ENCODE measurements around the gene LCN6.
"Not testable (repeated sequence)": the region's sequence is repeated elsewhere in the genome, so short reads cannot be mapped to it uniquely, and the experiment has no call there.

LCN6 gene

DNA sequence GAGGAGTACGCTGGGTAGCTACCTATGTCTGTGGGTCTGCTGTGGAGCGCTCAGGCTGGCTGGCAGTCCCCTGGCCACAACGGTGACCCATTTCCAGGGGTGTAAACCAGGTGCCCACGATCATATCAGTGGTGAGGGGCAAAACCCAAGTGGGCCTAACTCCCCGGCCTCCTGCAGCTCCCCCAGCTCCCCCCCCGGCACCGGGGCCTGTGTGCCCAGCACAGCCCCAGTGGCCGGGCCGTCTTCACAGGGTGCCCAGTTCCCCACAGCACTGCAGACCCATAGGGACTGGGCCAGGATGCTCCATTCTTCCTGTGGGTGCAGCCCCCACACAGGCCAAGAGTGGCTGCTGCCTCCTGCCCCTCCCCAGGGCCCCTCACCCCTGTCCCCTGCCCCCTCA, 10.7 kb upstream of the LCN6 start:
- DNase-seq: no peak

DNA sequence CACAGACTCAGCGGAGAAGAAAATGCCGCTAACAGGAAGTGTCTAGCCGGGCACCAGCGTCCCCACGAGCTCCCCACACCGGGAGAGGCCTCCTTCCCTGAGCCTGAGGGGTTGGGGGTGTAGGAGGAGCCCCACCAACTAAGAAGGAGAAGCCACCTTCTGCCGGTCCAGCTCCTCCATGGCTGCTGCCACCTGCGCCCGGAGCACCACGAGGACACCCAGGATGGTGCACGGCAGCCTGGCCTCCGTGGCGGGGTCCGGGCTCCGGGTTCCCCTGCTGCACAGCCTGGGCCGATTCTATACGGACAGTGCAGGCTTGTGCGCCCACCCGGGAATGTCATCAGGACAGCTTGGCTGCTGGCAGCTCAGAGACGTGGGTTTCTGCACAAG, 9.4 kb upstream of the LCN6 start:
- DNase-seq: no peak

DNA sequence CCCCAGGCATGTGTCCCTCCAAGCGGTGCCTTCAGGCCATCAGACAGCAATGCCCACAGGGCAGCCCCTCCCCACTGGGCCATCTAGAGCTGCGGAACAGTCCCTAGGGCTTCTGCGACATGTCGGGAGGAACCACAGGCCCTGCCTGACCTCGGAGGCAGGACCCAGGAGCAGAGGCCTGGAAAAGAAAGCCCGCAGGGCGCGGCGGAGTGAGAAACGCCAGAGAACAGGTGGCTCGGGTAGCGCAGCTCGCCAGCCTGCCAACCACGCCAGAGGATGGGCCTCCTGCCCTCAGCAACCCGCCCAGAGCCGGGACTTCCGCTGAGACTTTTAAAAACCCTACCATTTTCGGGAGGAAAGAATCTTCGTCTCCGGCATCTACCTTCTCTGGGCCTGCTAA, 9.0 kb upstream of the LCN6 start:
- DNase-seq: no peak

DNA sequence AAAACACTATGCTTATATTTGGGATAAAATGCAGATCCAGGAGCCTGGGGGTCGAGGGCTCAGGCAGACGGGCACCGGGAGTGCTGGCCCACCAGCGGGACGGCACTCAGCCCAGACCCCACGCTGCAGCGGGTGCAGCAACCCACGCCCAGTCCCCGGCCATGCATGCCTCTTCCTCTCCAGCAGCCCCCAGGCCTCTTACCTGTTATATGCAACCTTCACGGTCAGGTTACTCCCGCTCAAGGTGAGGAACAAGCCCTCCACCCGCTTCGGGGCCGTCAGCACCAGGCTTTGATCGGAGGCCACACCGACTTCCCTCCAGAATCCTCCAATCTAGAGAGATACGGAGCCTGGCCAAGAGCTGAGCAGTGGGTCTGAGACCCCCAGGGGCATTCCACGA, 8.5 kb upstream of the LCN6 start:
- no peak for DNase-seq

DNA sequence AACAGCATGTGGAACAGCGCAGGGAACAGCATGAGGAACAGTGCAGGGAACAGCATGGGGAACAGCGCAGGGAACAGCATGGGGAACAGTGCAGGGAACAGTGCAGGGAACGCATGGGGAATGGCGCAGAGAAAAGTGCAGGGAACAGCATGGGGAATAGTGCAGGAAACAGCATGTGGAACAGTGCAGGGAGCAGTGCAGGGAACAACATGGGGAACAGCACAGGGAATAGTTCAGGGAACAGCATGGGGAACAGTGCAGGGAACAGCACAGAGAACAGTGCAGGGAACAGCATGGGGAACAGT, 7.8 kb upstream of the LCN6 start:
- no peak for DNase-seq

DNA sequence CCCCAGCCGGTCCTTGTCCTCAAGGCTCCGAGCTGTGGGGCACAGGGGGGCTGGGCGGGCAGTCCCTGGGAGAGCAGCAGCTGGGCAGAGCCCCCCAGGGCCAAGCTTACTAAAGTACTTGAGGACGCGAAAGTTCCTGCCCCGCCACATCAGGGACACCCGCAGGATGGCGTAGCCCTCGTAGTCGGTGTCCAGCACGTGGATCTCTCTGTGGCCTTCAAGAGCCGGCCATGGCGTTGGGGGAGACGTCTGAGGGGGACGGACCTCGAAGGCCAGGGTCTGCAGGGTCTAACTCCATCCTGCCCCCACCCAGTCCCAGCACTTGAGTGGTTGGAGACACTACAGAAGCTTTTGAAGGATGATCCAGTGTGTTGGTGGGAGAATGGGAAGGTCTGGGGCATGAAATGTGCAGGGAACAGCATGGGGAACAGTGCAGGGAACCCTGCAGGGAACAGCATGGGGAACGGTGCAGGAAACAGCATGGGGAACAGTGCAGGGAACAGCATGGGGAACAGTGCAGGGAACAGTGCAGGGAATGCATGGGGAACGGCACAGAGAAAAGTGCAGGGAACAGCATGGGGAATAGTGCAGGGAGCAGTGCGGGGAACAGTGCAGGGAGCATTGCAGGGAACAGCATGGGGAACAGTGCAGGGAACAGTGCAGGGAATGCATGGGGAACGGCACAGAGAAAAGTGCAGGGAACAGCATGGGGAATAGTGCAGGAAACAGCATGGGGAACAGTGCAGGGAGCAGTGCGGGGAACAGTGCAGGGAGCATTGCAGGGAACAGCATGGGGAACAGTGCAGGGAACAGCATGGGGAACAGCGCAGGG, 7.2 kb upstream of the LCN6 start:
- DNase-seq: not testable (repeated sequence)

DNA sequence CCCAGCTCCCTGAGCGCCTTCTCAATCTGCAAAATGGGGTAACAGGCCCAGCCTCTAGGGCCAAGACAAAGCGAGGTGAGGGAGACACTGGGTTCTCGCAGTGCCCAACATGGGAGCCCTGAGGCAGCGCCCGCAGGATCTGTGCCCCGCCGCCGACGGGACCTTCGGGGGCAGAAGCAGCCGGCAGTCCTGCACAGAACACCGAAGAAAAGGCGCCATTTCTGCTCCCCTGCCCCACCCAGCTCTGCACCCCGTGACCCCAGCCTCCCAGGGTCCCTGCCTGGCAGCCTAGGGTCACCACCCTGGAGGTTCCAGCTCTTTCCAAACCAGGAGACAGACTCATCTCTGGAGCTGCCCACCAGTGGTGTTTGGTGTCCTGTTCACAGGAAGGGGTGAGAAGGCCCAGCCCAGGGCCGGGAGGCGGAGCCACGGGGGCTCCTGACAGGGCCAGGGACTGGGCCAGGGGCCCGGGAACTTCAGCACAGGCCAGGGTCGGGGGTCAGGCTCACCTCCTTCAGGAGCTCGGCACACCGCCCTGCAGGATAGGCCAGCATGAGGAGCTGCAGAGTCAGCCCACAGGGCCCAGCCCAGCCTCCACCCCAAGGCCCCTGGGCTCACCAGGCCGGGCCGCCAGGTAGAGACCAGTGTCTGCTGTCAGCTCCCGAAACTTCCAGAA, 6.4 kb upstream of the LCN6 start:
- DNase-seq: no peak

DNA sequence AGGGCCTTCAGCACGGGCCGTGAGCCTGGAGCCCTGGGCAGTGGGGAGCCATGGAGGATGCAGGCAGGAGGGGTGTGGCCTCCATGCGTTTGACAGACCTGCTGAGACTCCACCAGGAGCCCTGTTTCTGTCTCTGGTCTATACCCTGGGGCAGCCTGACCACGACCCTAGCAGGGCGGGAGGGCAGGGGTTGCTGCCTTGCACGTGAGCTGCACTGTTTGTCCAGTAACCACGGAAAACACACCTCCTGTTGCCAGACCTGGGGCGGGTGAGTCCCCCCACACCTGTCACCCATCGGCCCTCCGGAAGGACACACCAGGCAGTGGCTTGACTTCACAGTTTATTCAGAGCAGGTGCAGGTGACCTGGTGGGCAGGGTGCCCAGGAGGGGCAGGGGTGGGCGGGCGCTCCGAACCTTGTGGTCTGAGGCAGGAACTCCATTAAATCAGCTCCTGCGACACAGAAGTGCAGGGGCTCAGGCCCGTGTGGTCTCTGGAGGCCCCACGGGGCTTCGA, 5.8 kb upstream of the LCN6 start:
- no peak for DNase-seq

DNA sequence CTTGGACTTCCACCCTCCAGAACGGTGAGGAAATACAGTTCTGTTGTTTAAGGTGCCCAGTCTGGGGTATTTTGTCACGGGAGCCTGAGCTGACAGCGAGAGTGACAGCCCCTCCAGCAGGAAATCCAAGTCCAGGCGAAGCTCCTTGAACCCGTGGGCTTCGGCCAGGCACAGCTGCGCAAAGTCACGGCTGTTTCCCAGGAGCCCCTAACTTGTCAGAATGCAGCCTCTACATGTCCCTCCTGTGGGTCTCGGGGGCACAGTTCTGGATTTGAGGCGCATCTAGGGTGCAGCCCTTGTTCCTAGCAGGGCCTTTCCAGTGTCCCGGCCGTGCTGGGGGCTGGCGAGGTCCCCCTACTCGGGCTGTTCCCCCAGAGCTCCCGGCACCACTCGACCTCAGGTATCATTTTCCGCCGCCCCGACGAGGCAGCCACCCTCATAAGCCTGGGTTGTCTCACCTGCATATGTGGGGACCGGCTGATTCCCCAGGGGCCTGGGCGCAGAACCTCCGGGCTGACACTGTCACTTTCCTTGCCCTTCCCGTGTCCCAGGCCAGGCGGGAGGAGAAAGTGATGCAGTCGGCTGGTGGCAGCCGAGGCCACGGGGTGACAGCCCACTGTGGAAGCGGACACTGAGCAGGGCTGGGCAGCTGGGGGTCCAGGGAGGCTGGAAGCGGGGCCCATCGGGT, 5.2 kb upstream of the LCN6 start:
- DNase-seq: no peak

DNA sequence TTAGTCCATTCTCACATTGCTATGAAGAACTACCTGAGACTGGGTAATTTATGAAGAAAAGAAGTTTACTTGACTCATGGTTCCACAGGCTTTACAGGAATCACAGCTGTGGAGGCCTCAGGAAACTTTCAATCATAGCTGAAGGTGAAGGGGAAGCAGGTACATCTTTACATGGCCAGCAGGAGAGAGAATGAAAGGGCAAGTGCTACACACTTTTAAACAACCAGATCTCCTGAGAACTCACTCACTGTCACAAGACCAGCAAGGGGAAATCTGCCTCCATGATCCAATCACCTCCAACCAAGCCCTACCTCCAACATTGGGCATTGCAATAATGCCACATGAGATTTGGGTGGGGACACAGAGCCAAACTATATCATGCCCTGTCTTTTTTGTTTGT, 3.5 kb upstream of the LCN6 start:
- no peak for DNase-seq

DNA sequence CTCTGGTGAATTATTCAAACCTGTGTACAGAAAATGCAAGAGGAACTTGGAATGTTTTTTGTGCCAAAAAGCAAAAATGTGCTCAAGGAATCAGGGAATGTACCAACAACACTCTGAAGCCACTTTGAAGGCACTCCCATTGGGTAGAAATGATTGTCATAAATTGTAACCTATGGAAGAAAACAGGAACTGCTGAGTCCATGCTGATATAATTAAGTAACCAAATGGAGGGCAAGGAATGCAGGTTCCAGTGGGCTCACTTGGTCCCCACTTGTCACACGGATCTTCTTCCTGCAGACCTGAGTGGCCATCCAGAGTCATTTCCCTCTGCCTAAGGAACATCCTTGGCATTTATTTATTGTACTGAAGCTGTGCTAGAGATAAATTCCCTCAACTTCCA, 2.9 kb upstream of the LCN6 start:
- DNase-seq: no peak

DNA sequence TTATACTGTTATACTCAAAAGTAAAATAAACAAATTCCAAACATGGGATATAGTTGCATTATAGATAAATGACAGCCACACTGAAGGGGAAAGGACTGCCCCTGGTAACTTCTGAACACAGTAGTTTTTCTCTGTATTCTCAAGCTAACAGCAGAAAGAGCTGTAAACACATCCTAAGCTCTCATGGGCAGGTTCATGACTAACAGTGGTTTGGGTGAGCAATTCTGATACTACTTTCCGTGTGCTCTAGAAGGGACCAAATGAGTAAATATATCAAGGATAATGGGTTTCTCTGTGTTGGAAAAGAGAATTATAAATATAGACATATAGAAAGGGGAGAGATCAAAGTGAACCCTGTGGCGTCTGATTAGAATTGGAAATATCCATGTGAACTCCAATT, 2.2 kb upstream of the LCN6 start:
- DNase-seq: no peak

DNA sequence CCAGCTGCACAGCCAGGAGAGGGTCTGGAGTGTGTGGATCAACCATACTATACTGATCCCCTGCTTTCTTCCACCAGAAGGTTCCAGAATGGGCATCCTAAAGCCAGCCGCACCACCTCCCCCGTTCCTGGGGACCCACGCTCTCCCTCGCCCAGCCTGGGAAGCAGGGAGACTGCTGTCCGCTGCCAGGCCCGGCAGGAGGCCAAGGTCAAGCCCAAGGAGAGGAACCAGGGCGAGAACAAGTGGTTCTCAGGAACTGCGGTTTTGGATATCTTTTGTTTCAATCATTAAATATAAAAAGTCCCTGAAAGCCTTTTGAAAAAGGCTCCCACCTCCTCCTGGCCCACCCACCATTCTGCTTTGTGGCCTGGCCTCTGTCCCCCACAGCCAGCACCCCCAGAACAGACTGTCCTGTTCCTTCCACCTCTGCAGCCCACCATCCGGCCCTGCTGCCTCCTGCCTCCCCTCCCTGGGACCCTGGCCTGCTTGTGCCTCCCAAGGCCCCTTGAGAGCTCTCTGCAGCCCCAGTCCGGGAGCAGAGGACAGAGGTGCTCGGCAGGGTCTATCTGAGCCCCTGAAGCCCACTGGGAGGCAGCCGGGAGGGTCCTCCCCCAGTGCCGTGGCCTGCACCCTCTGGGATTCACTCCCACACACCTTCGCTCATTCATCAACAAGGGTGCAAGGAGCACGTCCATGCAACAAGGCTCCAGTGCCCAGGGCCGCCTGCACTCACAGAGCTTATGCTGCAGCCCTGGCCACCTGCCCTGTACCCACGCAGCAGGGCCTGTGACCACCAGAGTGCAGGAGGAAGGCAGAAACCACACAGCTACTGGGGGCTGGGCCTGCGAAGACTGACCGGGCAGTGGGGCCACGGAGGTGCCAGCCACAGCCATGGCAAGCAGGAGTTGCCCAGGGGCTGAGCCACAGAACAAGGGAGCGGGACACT, 614 bp upstream of the LCN6 start:
- DNase-seq: no peak

DNA sequence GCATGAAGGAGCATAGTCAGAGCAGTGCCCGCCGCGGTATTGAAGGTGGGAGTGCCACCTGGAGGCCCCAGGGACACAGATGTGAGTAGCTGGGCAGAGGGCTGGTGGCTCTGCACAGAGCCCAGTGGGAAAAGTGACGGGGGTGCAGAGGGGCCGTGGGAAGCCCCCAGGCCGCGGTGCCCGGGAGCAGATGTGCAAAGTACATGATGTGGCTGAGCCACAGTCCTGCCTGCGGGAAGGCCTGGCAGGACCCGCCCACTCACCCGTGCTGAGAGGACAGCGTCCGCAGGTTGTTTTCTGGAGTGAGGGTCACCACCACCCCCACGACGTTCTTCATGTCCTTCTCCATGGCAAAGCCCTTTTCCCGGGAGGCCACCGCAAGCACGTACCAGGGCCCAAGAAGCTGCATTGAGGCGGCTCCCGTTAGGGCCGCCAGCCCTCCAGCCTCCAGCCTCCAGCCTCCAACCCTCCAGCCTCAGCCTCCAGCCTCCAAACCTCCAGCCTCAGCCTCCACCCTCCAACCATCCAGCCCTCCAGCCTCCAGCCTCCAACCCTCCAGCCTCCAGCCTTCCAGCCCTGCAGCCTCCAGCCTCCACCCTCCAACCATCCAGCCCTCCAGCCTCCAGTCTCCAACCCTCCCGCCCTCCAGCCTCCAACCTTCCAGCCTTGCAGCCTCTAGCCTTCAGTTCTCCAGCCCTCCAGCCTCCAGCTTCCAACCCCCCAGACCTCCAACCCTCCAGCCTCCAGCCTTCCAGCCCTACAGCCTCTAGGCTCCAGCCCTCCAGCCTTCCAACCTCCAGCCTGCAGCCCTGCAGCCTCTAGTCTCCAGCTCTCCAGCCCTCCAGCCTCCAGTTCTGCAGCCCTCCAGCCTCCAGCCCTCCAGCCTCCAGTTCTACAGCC, 914 bp downstream of the LCN6 start:
- DNase-seq: no peak

DNA sequence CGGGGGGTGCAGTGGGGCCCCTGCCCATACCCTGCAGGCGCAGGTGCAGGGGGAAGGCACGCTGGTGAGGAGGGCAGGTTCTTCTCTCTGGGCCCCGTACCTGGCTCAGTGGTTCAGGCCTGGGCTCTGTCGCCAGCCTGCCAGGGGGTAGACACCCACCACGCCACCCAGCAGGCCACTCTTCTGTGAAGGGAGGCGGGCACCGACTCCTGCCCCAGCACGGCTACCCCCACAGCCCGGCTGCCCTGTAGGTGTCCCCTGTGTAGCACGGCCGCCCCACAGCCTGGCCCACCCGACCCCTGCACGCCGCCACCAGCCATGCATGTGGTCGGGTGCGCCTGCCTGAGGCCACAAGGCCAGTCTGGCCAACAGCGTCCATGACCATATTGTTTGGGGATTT, 1.7 kb downstream of the LCN6 start:
- no peak for DNase-seq

DNA sequence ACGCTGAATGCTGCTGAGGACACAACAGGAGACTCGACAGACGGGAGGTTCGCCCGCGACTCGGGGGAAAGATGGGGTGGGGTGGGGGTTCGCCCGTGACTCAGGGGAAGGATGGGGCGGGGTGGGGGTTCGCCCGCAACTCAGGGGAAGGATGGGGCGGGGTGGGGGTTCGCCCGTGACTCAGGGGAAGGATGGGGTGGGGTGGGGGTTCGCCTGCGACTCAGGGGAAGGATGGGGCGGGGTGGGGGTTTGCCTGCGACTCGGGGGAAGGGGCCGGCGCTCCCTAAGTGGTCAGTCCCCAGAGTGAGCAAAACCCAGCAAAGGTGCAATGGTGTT, 2.2 kb downstream of the LCN6 start:
- DNase-seq: no peak

DNA sequence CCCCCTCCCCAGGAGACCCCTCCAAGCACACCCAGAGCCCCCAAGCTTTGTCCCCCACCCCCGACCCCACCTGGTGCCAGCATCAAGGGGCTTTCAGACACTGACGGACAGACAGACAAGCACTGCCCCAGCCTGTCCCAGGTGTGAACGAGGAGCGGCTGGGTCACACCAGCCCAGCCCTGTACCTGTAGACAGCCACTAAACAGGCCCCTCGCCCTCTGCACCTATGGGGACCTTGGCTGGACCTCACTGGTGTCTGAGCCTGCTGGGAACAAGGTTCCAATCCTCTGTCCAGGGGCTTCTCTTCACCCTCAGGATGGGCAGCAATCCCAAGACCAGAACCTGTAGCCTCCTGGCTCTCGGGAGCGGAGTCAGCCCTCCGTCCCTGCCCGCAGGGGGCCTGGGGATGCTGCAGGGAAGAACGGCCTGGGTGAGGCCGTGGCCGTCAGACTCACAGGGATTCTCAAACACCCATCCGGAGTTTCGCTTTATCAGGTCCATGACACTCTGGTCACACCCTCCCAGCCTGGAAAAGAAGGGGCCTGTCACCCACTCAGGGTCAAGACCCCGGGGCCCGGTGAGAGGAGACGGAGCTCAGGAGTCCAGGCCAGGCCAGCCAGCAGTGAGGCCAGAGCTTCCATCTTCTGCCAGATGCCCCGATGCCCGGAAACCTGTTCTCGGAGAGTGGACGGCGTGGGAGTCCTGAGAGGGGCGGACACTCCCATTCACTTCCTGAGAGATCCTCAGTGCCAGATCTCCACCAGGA, 2.8 kb downstream of the LCN6 start:
- DNase-seq: no peak

DNA sequence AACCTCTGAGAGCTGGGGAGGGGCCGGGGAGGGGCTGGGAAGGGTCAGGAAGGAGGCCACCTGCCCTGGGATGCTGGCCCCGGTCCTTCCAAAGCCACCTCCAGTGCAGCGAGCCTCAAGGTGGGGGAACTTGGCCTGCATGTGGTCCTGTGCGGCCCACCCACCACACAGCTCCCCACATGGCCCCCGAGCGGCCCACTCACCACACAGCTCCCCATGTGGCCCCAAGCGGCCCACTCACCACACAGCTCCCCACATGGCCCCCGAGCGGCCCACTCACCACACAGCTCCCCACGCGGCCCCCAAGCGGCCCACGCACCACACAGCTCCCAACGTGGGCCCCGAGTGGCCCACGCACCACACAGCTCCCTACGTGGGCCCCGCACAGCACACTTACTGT, 3.6 kb downstream of the LCN6 start:
- DNase-seq: no peak

DNA sequence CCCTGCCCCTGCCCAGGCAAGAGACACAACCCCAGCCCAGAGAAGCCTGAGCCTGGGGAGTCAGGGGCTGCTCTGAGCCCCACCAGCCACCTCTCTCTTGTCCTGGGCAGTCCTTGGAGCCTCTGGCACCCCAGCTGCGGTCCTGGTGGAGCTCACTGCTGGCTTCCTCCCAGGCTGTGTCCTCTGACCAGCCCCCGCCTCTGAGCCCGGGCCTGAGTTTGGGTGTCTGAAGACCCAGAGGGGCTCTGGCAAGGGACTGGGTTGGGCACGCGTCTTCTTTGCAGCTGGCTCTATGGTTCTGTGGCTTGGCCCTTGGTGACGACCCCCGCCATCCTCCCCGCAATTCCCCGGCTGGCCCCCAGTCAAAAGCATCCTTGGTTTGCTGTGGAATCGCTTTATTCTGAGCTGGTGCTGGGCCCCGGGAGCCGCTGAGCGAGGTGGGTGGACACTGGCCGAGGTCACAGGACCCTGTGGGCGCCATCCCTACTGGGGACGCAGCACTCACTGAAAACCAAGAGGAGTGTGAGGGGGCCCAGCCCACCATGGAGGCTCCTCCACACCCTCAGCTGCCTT, 4.6 kb downstream of the LCN6 start:
- DNase-seq: no peak

DNA sequence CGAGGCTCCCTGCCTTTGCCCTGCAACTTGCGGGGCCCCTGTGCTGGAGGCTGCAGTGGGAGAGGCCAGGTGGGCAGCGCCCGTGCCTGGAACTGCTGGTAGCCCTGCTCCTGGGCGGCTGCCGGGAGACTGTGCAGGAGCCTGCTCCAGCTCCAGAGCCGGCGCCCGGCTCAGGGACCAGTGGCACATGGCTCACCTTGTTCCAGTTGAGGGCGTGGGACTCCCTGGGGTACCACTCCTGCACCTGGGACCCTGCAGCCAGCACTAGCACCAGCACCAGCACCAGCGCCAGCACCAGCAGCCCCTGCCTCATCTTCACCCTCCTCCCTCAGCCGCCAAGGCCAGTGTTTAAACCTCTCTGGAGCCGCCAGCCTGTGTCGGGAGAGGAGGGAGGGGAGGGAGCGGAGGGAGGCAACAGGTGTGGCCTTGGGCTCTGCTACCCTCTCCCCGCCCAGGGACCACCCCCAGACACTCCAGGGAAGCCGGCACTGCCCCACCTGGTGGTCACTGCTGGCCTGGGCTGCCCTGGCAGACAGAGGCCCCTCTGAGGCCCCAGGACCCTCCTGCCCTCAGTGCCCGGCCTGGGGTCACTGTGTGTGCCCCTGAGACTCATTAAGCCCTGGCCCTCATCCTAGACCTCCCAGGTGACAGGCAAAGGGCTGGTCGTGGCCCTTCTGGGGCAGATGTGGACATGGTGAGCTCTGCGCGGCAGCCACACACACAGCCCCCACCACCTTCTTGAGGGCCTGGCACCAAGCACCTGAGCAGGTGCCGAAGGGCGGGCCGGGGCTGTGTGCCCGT, 5.5 kb downstream of the LCN6 start, which contains the start of gene LCN10:
LCN10 (minus strand) TSS at position 350 of the 801 bp plus-strand sequence; CDS start at position 313, 37 bp downstream.
- no peak for DNase-seq

Data from KG1 (cell line).